ENCODE results near the gene TMEM145.

TMEM145 gene

GRCh38 chr19:42278452-42279154 lies 34.5 kb upstream of the TMEM145 start:
- no peak for DNase-seq

- no peak for DNase-seq
Observed at GRCh38 chr19:42279155-42279901, 33.8 kb upstream of the TMEM145 start.

- DNase-seq = peak; percentile 98
Observed at GRCh38 chr19:42279902-42280814, 33.0 kb upstream of the TMEM145 start.

- DNase-seq = peak; percentile 87
Observed at GRCh38 chr19:42280815-42281145, 32.3 kb upstream of the TMEM145 start.

- DNase-seq = peak; percentile 72
Observed at GRCh38 chr19:42281146-42281826, 31.8 kb upstream of the TMEM145 start.

- peak; percentile 50 for DNase-seq
Observed at GRCh38 chr19:42281827-42282762, 31.0 kb upstream of the TMEM145 start.

GRCh38 chr19:42282819-42283187 lies 30.3 kb upstream of the TMEM145 start:
- DNase-seq = no peak

- peak; percentile 97 for DNase-seq
Observed at GRCh38 chr19:42283188-42284065, 29.7 kb upstream of the TMEM145 start.

- peak; percentile 87 for DNase-seq
Observed at GRCh38 chr19:42284066-42284501, 29.0 kb upstream of the TMEM145 start.

- DNase-seq = peak; percentile 55
Observed at GRCh38 chr19:42284591-42285341, 28.3 kb upstream of the TMEM145 start.

- DNase-seq = peak; percentile 66
Observed at GRCh38 chr19:42285541-42285941, 27.6 kb upstream of the TMEM145 start.

- no peak for DNase-seq
Observed at GRCh38 chr19:42285988-42286348, 27.1 kb upstream of the TMEM145 start.

GRCh38 chr19:42286349-42287016 lies 26.6 kb upstream of the TMEM145 start:
- DNase-seq = no peak

- DNase-seq = no peak
Observed at GRCh38 chr19:42287017-42287826, 25.9 kb upstream of the TMEM145 start.

- no peak for DNase-seq
Observed at GRCh38 chr19:42287827-42288107, 25.3 kb upstream of the TMEM145 start.

- no peak for DNase-seq
Observed at GRCh38 chr19:42288387-42288786, 24.7 kb upstream of the TMEM145 start.

- DNase-seq = no peak
Observed at GRCh38 chr19:42288881-42289555, 24.1 kb upstream of the TMEM145 start.

- no peak for DNase-seq
Observed at GRCh38 chr19:42289556-42290041, 23.5 kb upstream of the TMEM145 start.

Measured in NCI-H82 (cell line).